Liver (tissue), 9 donors: ENCODE results near the gene ZNF320. TPM values are rescaled to one million over a fixed set of nuclear protein-coding genes. Genes with fewer than 3 reads are reported as not detected.
"Not testable (repeated sequence)": the region's sequence is repeated elsewhere in the genome, so short reads cannot be mapped to it uniquely, and the experiment has no call there.

Source experiments
- DNase-seq: peaks from one replicate; pipeline ENCODE4 v3.0.0-alpha.2; 2017; ENCODE audit warnings: low spot score
- H3K27ac ChIP-seq, 2 donors: one replicate each; pipeline ENCODE4 v1.7.0; 2013; ENCODE audit warnings: inconsistent platforms in 2 of 2, low read length in 2 of 2, control low read depth in 1 of 2, low read depth in 1 of 2, mild to moderate bottlenecking in 1 of 2
- H3K27me3 ChIP-seq, 4 donors: one replicate each; pipeline versions ENCODE4 v1.6.1 to v1.7.0; 2013; ENCODE audit warnings: low read length in 3 of 4, inconsistent platforms in 1 of 4, mild to moderate bottlenecking in 1 of 4, moderate library complexity in 1 of 4; ENCODE audit not compliant: control insufficient read depth in 4 of 4, insufficient read depth in 4 of 4
- H3K36me3 ChIP-seq, 4 donors: one replicate each; pipeline versions ENCODE4 v1.6.1 to v1.7.0; 2013; ENCODE audit warnings: low read length in 3 of 4, mild to moderate bottlenecking in 3 of 4, low read depth in 1 of 4, moderate library complexity in 1 of 4; ENCODE audit not compliant: control insufficient read depth in 4 of 4, insufficient read depth in 3 of 4
- H3K4me1 ChIP-seq, 4 donors: one replicate each; pipeline versions ENCODE4 v1.6.1 to v1.7.0; 2013; ENCODE audit warnings: low read length in 3 of 4, mild to moderate bottlenecking in 3 of 4, moderate library complexity in 1 of 4; ENCODE audit not compliant: control insufficient read depth in 4 of 4, insufficient read depth in 4 of 4
- H3K4me3 ChIP-seq, 3 donors: one replicate each; pipeline versions ENCODE4 v1.6.1 to v1.7.0; 2013; ENCODE audit warnings: low read length in 3 of 3, control low read depth in 1 of 3, low read depth in 1 of 3, mild to moderate bottlenecking in 1 of 3
- H3K9ac ChIP-seq, 2 donors: one replicate each; pipeline ENCODE4 v1.7.0; 2013; ENCODE audit warnings: low read length in 2 of 2, mild to moderate bottlenecking in 2 of 2, moderate library complexity in 2 of 2, control low read depth in 1 of 2, low read depth in 1 of 2
- H3K9me3 ChIP-seq, 4 donors: one replicate each; pipeline versions ENCODE4 v1.6.1 to v1.7.0; 2013; ENCODE audit warnings: low read length in 3 of 4; ENCODE audit not compliant: control insufficient read depth in 4 of 4
- CTCF ChIP-seq: fragments of 150-350 bp; IDR thresholded peaks from 2 replicates; pipeline ENCODE4 v1.5.1; 2017; ENCODE audit warnings: improper control_type of control experiment, low read depth, low read length; ENCODE audit not compliant: missing input control
- EGR1 ChIP-seq, 2 donors: IDR thresholded peaks; 2 replicates each; pipeline ENCODE4 v1.6.1; 2016 to 2018; ENCODE audit warnings: antibody characterized with exemption in 2 of 2, low read depth in 2 of 2
- FOXA1 ChIP-seq: IDR thresholded peaks from 2 replicates; pipeline ENCODE4 v1.6.1; 2016; ENCODE audit warnings: antibody characterized with exemption
- FOXA2 ChIP-seq: IDR thresholded peaks from 2 replicates; pipeline ENCODE4 v1.6.1; 2016; ENCODE audit warnings: antibody characterized with exemption
- GABPA ChIP-seq, 2 donors: IDR thresholded peaks in 1 of 2; conservative IDR thresholded peaks in 1 of 2; 2 replicates each; pipeline ENCODE4 v1.6.1; 2016; ENCODE audit warnings: antibody characterized with exemption in 2 of 2, mild to moderate bottlenecking in 1 of 2, moderate library complexity in 1 of 2
- HNF4A ChIP-seq, 2 donors: conservative IDR thresholded peaks; 2 replicates each; pipeline ENCODE4 v1.6.1; 2016; ENCODE audit warnings: antibody characterized with exemption in 2 of 2, mild to moderate bottlenecking in 2 of 2
- HNF4G ChIP-seq: IDR thresholded peaks from 2 replicates; pipeline ENCODE4 v1.6.1; 2016; ENCODE audit warnings: antibody characterized with exemption
- JUND ChIP-seq, 2 donors: IDR thresholded peaks; 2 replicates each; pipeline ENCODE4 v1.6.1; 2016; ENCODE audit warnings: antibody characterized with exemption in 2 of 2
- NR2F2 ChIP-seq: IDR thresholded peaks from 2 replicates; pipeline ENCODE4 v1.6.1; 2016; ENCODE audit warnings: antibody characterized with exemption
- RAD21 ChIP-seq, 2 donors: IDR thresholded peaks; 2 replicates each; pipeline ENCODE4 v1.6.1; 2016; ENCODE audit warnings: antibody characterized with exemption in 2 of 2, mild to moderate bottlenecking in 2 of 2
- RXRA ChIP-seq, 2 donors: IDR thresholded peaks; 2 replicates each; pipeline ENCODE4 v1.6.1; 2017 to 2018; ENCODE audit warnings: antibody characterized with exemption in 2 of 2, mild to moderate bottlenecking in 1 of 2
- SP1 ChIP-seq: IDR thresholded peaks from 2 replicates; pipeline ENCODE4 v1.6.1; 2018; ENCODE audit warnings: antibody characterized with exemption, mild to moderate bottlenecking
- TAF1 ChIP-seq: conservative IDR thresholded peaks from 2 replicates; pipeline ENCODE4 v1.6.1; 2016; ENCODE audit warnings: antibody characterized with exemption, mild to moderate bottlenecking
- YY1 ChIP-seq: IDR thresholded peaks from 2 replicates; pipeline ENCODE4 v1.6.1; 2016; ENCODE audit warnings: antibody characterized with exemption, mild to moderate bottlenecking
- ZBTB33 ChIP-seq: IDR thresholded peaks from 2 replicates; pipeline ENCODE4 v1.6.1; 2016; ENCODE audit warnings: antibody characterized with exemption
- WGBS: extraction: QIAGEN DNeasy Blood & Tissue Kit; methylation state at CpG from one replicate; pipeline ENCODE4 v1.1.7; 2013; 5-methylcytosine and 5-hydroxymethylcytosine counted together
- polyA plus RNA-seq, 2 donors: library from polyadenylated mRNA; stranded (reverse) in 1 of 2; unstranded in 1 of 2; fragments of 200-250 nt in 1 of 2; fragments of >200 nt in 1 of 2; fragmentation: Nextera tagmentation in 1 of 2; extraction: Ambion mirVana in 1 of 2; gene quantifications; one replicate each; pipeline versions ENCODE4 v1.2.1 to v1.2.3, GENCODE V29; 2013 to 2015
- total RNA-seq, 2 donors: library from RNA; depleted of rRNA; stranded (reverse); fragments of >200 nt; gene quantifications; one replicate each; pipeline ENCODE4 v1.2.3, GENCODE V29; 2014
- TF ChIP-seq, protein P1 (sequence below): IDR thresholded peaks from 2 replicates; pipeline ENCODE4 v1.6.1; 2016; ENCODE audit warnings: antibody characterized with exemption, mild to moderate bottlenecking
- TF ChIP-seq, protein P2 (sequence below): IDR thresholded peaks from 2 replicates; pipeline ENCODE4 v1.6.1; 2016; ENCODE audit warnings: antibody characterized with exemption
- TF ChIP-seq, protein P3 (sequence below): IDR thresholded peaks from 2 replicates; pipeline ENCODE4 v1.6.1; 2016; ENCODE audit warnings: antibody characterized with exemption
- donor health status: healthy.
- donor health status: healthy.
- donor health status: healthy.
- donor health status: healthy.
- donor health status: healthy.

The ZNF320 gene
- total and polyA plus RNA-seq, 4 donors, result 0.65 to 4.6 (median 1.8) TPM

GRCh38 chr19:52945652-52946321 lies 48.4 kb upstream of the ZNF320 start:
- TF ChIP-seq, protein P1, sequence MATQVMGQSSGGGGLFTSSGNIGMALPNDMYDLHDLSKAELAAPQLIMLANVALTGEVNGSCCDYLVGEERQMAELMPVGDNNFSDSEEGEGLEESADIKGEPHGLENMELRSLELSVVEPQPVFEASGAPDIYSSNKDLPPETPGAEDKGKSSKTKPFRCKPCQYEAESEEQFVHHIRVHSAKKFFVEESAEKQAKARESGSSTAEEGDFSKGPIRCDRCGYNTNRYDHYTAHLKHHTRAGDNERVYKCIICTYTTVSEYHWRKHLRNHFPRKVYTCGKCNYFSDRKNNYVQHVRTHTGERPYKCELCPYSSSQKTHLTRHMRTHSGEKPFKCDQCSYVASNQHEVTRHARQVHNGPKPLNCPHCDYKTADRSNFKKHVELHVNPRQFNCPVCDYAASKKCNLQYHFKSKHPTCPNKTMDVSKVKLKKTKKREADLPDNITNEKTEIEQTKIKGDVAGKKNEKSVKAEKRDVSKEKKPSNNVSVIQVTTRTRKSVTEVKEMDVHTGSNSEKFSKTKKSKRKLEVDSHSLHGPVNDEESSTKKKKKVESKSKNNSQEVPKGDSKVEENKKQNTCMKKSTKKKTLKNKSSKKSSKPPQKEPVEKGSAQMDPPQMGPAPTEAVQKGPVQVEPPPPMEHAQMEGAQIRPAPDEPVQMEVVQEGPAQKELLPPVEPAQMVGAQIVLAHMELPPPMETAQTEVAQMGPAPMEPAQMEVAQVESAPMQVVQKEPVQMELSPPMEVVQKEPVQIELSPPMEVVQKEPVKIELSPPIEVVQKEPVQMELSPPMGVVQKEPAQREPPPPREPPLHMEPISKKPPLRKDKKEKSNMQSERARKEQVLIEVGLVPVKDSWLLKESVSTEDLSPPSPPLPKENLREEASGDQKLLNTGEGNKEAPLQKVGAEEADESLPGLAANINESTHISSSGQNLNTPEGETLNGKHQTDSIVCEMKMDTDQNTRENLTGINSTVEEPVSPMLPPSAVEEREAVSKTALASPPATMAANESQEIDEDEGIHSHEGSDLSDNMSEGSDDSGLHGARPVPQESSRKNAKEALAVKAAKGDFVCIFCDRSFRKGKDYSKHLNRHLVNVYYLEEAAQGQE, result no peak
- TF ChIP-seq RXRA (IDR thresholded peaks at IDR 0.05) (no peak), RAD21 (IDR thresholded peaks at IDR 0.05) (no peak), FOXA2 (no peak), EGR1 (IDR thresholded peaks at IDR 0.05; ENCODE audit: low read depth in 2 of 2) (no peak), NR2F2 (no peak), HNF4G (no peak), GABPA (IDR thresholded peaks at IDR 0.05 in 1 of 2, conservative IDR thresholded peaks at IDR 0.05 in 1 of 2) (no peak), SP1 (no peak), YY1 (no peak), ZBTB33 (no peak), CTCF (no peak), JUND (IDR thresholded peaks at IDR 0.05) (no peak), TAF1 (no peak), FOXA1 (no peak), HNF4A (conservative IDR thresholded peaks at IDR 0.05) (no peak)
- TF ChIP-seq, protein P2, sequence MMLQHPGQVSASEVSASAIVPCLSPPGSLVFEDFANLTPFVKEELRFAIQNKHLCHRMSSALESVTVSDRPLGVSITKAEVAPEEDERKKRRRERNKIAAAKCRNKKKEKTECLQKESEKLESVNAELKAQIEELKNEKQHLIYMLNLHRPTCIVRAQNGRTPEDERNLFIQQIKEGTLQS, result no peak
- TF ChIP-seq, protein P3, sequence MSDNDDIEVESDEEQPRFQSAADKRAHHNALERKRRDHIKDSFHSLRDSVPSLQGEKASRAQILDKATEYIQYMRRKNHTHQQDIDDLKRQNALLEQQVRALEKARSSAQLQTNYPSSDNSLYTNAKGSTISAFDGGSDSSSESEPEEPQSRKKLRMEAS, result no peak
- H3K9ac ChIP-seq, result no peak overlapping the region
- H3K4me3 ChIP-seq, result no peak overlapping the region
- no peaks in the 10 kb centered on the region for H3K27me3 ChIP-seq
- peaks cover 0 to 2% (median 0%) of the 10 kb centered on the region in 4 donors for H3K4me1 ChIP-seq
- no peak for DNase-seq
- WGBS, result 53% methylated on average over 24 of the region's 24 CpGs
- H3K27ac ChIP-seq, result no peak overlapping the region
- H3K36me3 ChIP-seq, result peaks cover 0 to 8% (median 3%) of the 10 kb centered on the region in 4 donors
- H3K9me3 ChIP-seq, result peaks cover 20 to 49% (median 34%) of the 10 kb centered on the region in 4 donors

DNA sequence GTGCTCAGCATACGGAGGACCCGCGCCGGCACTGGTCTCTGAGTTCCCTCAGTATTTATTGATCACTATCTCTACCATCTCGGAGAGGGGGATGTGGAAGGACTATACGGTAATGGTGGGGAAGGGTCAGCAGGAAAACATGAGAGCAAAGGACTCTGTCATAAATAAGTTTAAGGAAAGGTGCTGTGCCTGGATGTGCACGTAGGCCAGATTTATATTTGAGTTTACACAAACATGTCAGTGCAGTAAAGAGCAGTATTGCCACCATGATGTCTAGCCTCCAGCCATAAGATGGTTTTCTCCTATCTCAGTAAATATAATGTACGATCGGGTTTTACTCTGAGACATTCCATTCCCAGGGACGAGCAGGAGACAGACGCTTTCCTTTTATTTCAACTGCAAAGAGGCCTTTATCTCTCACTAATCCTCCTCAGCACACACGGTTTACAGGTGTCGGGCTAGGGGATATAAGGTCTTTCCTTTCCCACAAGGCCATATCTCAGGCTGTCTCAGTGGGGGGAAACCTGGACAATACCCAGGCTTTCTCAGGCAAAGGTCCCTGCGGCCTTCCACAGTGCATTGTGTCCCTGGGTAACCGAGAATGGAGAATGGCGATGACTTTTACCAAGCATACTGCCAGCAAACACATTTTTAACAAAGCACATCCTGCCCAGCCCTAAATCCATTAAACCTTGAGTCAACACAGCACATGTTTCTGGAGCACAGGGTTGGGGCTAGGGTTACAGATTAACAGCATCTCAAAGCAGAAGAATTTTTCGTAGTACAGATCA lies 47.5 kb upstream of the ZNF320 start:
- H3K9ac ChIP-seq, DNase-seq: not testable (repeated sequence)
- WGBS, result 41% methylated on average over 17 of the region's 17 CpGs

More for the DNA sequence above, 47.5 kb upstream of the ZNF320 start:
- not testable (repeated sequence) for H3K27ac ChIP-seq, H3K36me3 ChIP-seq, H3K4me1 ChIP-seq, H3K4me3 ChIP-seq, H3K27me3 ChIP-seq
- H3K9me3 ChIP-seq, result peaks cover 11 to 44% (median 26%) of the 10 kb centered on the region in 4 donors
